GM18498 (cell line): ENCODE data around the gene PODXL2.

Source experiments
- ATAC-seq: cut with Tn5 transposase; IDR thresholded peaks from one replicate; pipeline ENCODE4 v1.9.1; 2021; ENCODE audit warnings: mild to moderate bottlenecking, moderate library complexity; ENCODE audit not compliant: unreplicated experiment

Gene PODXL2, protein sequence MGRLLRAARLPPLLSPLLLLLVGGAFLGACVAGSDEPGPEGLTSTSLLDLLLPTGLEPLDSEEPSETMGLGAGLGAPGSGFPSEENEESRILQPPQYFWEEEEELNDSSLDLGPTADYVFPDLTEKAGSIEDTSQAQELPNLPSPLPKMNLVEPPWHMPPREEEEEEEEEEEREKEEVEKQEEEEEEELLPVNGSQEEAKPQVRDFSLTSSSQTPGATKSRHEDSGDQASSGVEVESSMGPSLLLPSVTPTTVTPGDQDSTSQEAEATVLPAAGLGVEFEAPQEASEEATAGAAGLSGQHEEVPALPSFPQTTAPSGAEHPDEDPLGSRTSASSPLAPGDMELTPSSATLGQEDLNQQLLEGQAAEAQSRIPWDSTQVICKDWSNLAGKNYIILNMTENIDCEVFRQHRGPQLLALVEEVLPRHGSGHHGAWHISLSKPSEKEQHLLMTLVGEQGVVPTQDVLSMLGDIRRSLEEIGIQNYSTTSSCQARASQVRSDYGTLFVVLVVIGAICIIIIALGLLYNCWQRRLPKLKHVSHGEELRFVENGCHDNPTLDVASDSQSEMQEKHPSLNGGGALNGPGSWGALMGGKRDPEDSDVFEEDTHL

DNA sequence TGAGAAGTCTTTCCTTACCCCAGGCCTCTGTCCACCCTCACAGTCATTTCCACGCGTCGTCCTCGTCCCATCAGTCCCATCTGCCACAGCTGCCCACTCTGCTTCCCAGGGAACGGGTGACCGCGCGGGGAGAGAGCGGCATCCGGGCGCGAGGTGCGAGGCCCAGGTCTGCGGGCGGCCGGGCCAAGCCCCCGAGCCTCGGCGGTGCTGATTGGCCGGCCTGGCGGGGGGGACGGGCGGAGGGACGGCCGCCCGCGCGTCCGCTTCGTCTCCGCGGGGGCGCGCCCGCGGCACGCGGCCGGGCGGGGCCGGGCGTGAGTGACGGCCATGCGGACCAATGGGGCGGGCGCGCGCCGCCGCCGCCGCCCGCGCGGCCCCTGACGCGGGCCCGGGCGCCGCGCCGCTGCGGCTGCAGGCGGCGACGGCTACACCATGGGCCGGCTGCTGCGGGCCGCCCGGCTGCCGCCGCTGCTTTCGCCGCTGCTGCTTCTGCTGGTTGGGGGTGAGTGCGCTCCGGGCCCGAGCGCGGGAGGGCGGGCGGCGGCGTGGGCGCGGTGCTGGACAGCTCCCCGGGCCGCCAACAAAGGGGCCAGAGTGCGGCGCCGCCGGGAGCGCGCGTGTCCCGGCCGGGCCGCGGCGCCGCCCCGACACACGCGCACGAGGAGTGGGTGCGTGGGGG, at the start of gene PODXL2:
Gene PODXL2, plus strand, starts transcription at position 398 of the 679 bp plus-strand sequence. Its CDS starts 35 bp downstream, at position 433.
- peak; percentile 60 for ATAC-seq

DNA sequence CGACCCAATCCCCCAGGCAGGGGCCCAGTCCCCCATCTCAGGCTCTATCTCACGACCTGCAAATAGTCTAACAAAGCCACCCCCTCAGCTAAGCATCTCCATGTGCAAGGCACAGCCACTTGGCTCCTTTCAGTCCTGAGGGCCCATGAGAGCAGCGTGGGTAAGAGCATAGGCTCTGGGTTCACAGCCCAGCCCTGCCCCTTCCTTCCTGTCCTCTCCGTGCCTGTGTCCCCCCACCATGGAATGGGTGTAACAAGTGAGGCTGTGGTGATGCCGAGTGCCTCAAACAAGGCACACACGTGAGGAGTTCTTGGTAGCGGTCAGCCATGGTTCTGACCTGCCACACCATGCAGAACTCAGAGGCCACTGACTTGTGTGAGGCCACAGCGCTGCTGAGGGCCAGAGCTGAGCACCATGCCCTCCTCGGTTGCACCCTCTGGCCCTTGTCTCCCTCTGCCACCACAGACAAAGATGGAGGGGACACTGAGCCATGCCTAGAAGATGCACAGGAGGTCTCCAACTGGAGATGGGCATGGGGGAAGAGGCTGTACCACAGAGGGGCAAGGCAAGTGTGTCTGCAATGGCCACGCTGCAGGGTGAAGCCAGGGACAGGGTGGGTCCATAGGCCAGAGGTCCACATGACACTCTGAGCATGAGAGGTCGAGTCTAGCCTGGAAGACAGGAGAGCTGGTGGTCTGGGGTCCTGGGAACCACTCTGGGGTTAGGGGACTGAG, 48.5 kb upstream of the PODXL2 start:
- no peak for ATAC-seq

DNA sequence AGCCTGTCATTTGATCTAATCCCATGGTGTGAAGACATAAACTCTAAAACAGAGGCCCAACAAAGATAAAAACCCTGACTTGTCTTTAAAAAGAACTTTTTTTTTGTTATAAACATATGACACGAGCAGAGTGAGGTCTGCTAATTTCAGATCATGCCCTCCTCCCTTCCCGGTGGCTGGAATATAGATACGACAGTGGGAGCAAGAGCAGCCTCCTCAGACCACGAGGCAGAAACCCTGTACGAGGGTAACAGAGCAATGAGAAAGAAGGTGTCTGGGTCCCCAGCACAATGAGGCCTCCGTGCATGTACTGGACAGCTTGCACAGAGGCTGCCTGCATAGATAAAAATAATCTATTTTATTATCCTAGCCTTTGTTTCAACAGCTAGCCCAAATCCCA, 44.3 kb upstream of the PODXL2 start:
- no peak for ATAC-seq

DNA sequence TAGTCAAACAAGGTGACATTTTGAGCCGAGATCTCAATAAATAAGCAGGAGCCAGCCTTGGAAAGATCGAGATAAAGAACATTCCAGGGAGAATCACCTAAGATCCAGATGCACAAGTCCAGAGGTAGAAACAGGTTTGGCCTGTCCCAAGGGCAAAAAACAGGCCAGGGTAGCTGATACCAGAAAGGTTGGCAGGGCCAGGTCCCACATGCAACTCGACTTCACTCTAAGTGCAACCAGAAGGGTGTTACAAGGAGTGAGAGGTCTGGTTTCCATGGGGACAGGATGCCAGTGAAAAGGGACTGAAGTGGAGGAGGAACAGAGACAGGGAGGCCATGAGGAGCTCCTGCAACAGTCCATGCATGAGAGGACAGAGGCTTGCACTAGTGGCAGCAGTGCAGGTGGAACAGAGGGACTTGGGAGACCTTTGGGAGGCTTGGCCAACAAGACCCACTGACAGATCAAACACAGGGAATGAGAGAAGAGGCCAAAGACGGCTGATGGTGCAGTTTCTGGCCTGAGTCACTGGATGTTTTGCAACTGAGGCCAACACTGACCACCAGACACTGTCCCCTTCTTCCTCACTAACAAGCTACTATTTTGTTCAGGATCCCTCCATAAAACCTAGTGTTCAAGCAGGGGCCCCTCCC, 43.7 kb upstream of the PODXL2 start:
- no peak for ATAC-seq

DNA sequence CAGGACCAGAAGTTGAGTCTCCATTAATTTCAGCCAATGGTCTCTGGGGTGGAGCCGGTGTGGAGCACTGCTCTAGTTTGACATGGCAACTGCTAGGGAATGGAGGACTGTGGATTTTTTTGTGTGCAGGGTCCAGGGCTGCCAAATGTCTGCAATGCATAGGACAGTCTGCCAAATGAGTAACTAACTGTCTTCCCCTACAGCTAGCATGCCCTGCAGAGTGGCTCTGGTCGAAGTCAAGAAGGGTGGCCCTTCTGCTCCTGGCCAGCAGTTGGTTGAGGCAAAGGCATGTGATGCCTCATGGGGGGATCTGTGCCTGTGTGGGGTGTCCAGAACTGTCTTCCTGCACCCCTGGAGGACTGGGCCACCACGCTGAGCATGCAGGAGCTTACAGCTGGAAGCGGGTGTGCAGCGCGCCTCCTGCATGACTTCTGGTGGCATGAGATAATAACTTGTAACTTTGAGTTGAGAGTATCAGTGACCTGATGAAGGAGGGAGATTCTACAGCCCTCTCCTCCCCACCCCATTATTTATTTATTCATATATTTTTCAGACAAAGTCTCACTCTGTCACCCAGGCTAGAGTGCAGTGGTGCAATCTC, 43.1 kb upstream of the PODXL2 start:
- no peak for ATAC-seq

DNA sequence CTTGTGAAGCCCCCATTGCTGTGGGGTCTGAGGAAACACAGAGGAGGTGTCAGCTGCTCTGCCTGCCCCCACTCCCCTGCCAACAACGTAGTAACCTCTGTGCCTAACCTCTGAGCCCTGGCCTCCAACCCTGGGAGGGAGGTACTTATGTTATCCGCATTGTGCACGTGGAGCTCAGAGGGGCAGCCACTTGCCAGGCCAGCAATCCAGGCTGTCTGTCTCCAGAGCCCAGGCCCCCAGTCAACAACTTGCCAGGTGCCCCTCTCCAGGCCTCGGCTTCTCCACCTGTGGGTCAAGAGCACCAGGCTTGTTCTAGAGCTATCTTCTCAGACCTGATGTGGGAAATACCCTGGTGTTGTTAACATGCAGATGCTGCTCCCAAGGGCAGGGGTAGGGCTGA, 41.1 kb upstream of the PODXL2 start:
- no peak for ATAC-seq

DNA sequence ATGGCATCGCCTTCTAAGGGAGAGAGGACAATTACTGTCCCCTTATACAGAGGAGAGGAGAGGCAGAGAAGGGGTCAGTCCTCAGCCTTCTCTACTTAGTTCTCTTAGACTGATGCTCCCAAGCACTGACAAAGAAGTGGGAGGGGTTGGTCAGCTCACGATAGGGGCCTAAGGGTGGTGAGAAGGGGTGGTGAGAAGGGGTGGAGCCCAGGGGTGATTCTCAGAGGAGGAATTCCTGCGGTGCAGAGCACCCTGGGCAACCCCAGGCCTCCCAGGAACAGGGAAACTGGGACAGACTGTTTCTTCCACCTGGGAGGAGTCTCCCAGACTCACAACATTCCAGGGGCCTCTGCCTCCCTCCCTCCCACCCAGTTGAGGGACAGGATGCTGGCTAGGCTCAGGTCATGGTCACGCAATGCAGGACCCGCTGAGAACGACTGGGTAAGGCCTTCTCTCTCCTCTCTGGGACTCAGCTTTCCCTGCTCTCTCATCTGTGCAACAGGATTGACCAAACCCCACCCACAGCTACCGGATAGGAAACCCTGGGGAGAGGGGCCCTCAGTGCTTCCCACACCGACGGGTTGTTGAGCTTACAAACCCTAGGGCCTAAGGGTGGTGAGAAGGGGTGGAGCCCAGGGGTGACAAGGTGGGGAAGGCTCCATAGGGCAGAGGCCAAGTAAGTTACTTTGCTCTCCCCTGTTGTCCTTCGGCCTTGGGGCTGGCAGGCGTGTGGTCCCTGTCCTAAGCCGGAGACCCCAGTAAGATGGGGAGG, 40.0 kb upstream of the PODXL2 start:
- no peak for ATAC-seq

DNA sequence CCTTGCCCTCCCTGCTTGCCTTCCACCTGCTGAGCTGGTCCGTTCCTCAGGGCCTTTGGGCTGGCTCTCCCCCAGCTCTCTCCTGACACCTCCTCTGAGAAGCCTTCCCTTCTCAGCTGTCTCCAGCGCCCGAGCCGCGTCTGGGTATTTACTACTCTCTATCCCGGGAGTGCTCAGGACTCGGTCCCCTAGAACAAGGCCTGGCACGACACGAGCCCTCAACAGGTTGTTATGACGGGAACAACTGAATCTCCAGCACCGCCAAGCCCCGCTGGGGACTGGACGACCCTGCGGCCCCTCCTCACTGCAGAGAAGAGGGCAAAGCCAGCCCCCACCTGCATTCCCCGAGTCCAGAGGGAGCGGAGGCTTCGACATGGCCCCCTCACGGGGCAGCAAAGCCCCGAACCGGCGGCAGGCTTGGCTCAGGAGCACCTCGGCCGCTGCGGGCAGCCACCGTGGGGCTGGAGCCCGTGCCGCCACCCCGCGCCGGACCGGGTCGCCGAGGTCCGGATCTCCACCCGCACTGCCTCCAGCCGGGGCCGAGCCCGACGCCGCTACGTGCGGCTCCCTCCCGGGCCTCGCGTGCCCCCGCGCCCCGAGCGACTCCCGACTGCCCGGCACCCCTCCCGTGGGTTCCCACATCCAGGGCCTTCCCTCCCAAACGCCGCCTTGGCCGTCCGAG, 39.2 kb upstream of the PODXL2 start:
- peak; percentile 9 for ATAC-seq

DNA sequence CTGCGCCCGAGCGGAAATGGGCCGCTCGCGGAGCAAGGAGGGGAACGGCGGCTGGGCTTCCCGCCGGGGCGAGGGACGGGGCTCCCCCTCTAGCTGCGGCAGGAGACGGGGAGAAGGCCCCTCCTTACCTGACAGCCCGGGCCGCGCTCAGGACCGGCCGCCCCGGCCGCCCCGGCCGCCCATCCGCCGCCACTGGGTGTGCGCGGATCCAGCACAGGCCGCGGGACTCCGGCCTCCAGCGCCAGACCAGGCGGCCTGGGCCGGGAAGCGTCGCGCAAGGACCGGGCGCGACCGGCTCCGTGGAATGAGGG, 38.7 kb upstream of the PODXL2 start:
- peak; percentile 50 for ATAC-seq

DNA sequence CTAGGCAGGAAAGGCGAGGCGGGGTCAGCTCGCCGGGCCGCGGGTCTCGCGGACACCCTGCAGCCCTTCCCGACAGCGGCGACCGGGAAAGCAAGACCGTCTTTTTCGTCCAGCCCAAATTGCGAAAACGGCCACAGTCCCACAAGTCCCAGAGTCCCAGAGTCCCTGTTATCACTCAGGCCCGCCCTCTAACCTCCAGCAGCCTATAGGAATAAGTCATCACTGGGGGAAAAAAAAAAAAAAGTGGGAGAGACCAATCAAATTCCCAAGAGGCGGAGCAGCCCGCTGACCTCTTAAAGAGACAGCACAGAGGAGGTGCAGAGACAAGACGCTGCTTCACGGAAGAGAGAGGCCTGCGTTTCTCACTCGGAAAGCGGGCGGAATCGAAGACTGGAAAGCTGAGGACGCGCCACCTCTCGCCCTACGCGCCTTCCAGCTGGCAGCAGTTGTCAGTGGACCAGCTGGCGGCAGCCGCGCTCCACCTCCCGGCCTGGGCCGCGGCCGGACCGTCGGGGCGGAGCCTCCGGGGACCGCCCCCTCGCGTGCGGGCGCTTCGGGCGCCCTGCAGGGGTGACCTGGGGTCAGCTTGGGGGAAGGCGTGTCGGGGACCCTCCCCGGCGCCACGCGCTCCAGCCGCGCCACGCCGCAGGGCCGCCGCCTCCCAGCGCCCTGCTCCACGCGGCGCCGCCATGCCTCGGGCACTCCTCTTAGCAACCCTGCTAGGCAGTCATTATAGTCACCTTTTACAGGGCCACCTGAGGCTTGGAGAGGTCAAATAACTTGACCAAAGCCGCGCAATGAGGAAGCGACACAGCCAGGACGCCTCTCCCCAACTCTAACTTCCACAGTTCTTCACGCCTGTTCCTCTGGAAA, 38.2 kb upstream of the PODXL2 start, which contains the start of gene TPRA1:
Gene TPRA1, minus strand, starts transcription at position 141 of the 873 bp plus-strand sequence. CDS start 10,587 bp downstream, outside the sequence.
- ATAC-seq, result peak; percentile 79

DNA sequence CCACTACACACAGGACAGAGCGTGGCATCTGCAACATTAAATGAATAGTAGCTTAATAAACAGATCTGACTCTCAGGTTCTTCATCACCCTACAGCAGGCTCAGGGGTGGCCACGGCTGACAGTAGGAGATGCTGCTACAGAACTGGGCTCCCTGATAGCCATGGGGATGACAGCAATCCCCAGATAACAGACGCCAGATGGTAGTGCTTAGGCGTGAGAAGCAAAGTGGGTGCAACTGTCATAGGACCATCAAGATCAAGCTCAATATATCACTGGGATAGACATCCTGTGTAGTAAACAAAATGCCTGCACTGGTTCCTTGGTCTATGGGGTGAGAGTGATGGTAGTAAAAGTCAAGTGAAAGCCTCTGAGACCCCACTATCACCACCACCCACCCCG, 35.8 kb upstream of the PODXL2 start:
- ATAC-seq, result no peak

DNA sequence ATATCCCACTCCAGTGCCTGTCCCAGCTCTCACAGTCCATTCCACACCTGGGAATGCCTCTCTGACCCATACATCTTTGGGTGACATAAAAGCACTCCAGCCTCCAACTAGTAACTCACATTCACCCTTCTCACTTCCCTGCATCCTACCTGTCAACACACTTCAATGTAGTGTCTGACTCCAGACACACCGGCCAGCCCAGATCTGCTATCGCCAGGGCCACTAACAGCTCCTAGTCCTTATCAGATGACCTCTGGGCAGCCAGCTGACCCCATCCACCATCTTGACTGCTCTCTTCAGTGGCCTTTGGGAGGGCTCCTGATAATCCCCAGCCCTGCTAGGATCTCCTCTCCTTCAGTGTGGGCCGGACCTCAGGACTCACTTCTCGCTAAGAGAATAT, 33.7 kb upstream of the PODXL2 start:
- ATAC-seq, result no peak

DNA sequence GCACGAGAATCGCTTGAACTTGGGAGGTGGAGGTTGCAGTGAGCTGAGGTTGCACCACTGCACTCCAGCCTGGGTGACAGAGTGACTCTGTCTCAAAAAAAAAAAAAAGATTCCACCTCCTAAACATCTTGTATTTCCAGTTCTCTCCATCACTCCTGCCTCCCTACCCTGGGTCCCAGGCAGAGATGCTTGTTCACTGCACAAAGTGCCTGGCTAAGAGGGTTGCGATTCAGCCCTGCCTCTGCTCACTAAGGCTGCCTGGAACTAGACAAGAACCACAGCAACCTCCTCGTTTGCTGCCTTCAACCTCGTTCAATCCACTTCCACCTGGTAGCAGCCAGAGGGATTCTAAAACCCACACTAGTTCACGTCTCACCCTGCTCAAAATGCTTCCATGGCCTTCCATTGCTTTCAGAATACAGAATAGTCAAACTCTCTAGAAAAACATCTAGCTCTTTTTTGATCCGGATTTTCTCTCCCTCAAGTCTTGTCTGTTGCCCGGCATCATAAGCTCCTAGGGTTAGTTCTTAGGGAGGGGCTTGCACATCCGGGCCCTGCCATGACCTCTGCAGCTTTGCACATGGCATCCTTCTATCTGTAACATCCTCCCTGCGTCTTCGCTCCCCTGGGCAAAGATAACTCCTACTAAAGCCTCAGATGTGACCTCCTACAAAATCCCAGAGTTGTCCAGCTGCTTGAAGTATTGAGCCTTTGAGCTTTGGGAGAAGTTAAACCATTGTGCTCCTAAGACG, 31.8 kb upstream of the PODXL2 start:
- ATAC-seq, result no peak

DNA sequence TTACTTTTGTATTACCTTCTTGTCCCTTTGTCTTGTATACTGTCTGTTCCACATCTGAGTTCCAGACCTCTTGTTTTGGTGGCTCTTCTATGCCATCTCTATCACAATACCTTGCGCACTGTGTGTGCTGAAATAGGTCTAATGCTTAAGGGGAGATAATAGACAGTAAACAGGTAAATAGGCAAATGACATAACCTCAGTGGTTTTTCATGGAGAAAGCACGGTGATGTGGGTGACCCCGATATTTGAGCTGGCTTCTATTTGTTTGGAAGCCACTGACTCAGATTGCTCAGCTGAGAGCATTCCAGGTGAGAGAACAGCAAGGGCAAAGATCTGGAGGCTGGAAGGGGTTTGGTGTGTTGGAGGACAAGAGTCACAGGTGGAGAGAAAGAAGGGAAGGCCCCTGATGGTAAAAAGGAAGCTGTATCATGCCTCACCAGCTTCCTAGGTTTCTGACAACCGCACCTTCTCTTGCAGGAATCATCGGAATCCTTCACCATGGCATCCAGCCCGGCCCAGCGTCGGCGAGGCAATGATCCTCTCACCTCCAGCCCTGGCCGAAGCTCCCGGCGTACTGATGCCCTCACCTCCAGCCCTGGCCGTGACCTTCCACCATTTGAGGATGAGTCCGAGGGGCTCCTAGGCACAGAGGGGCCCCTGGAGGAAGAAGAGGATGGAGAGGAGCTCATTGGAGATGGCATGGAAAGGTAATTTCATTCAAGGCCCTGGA, 30.0 kb upstream of the PODXL2 start:
- no peak for ATAC-seq

DNA sequence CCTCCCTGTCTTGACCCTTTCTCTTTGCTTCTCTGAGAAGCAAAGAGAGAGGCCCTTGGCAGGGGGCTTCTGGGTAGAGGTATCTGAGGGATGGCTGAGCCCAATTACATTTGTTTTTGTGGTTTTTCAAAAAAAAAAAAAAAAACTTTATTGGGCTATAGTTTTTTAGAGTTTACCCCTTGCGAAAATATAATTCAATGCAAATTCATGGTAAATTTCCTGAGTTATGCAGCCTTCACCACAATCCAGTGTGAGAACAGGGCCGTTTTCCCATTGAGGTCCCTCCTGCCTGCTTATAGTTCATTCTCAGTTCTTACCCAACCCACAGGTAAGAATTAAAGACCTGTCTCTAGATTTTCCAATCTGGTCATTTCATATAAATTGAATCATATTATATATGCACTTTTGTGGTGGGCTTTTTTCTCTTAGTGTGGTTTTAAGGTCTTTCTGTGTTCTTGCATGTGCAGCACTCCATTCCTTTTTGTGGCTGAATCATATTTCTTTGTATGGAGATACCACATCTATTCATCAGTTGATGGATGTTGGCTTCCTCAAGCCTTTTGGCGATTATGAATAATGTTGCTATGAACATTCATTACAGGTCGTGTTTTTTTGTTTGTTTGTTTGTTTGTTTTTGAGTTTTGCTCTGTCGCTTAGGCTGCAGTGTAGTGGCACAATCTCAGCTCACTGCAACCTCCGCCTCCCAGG, 28.1 kb upstream of the PODXL2 start:
- no peak for ATAC-seq

DNA sequence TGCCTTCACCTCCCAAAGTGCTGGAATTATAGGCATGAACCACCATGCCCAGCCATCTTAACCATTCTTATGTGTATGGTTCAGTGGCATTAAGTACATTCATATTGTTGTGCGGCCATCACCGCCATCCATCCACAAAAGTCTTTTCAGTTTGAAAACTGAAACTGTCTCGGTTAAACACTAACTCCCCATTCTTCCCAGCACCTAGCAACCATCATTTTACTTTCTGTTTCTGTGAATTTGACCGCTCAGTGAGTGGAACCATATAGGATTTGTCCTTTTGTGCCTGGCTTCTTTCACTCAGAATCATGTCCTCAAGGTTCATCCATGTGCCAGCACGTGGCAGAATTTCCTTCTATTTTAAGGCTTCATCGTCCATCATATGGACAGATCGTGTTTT, 24.9 kb upstream of the PODXL2 start:
- ATAC-seq, result no peak
